Gastrocnemius medialis (tissue), 4 donors: ENCODE results near the gene RDH5. TPM values are rescaled to one million over a fixed set of nuclear protein-coding genes. Genes with fewer than 3 reads are reported as not detected.

Experiments
- ATAC-seq, 2 donors: fragments of 150-250 bp; one replicate each; pipeline ENCODE4 v1.9.1; 2016
- DNase-seq, 2 donors: peaks; one replicate each; pipeline ENCODE4 v3.0.0-alpha.2; 2019
- H3K27ac ChIP-seq, 4 donors: fragments of 200-600 bp; sonication (generic); 1 replicate in 1 of 4; 2 replicates in 3 of 4; pipeline ENCODE4 v1.5.1; 2016 to 2018; ENCODE audit warnings: mild to moderate bottlenecking in 2 of 4, moderate library complexity in 1 of 4
- H3K27me3 ChIP-seq, 3 donors: fragments of 200-600 bp; sonication (generic) in 2 of 3; 1 replicate in 1 of 3; 2 replicates in 2 of 3; pipeline versions ENCODE4 v1.5.1 to v1.6.0; 2016 to 2019; ENCODE audit warnings: mild to moderate bottlenecking in 1 of 3, moderate library complexity in 1 of 3
- H3K36me3 ChIP-seq, 2 donors: fragments of 200-600 bp; sonication (generic) in 1 of 2; one replicate each; pipeline ENCODE4 v1.5.1; 2017 to 2018
- H3K4me1 ChIP-seq, 2 donors: fragments of 200-600 bp; sonication (generic) in 1 of 2; one replicate each; pipeline ENCODE4 v1.5.1; 2016 to 2017; ENCODE audit warnings: mild to moderate bottlenecking in 2 of 2
- H3K4me3 ChIP-seq, 4 donors: fragments of 200-600 bp; sonication (generic) in 3 of 4; 1 replicate in 1 of 4; 2 replicates in 3 of 4; pipeline ENCODE4 v1.5.1; 2016 to 2019; ENCODE audit warnings: mild to moderate bottlenecking in 2 of 4
- H3K9me3 ChIP-seq, 3 donors: fragments of 200-600 bp; sonication (generic) in 2 of 3; 1 replicate in 1 of 3; 2 replicates in 2 of 3; pipeline ENCODE4 v1.5.1; 2016 to 2019
- CTCF ChIP-seq, 5 experiments: fragments of 450-650 bp in 3 of 5; fragments of 200-600 bp in 2 of 5; sonication (generic) in 2 of 5; IDR thresholded peaks in 4 of 5; conservative IDR thresholded peaks in 1 of 5; 1 replicate in 4 of 5; 2 replicates in 1 of 5; pipeline ENCODE4 v1.5.1; 2016 to 2019; ENCODE audit warnings: antibody characterized with exemption in 5 of 5, mild to moderate bottlenecking in 3 of 5, moderate library complexity in 3 of 5
- POLR2A ChIP-seq, 2 donors: fragments of 450-650 bp; IDR thresholded peaks; one replicate each; pipeline ENCODE4 v1.6.1; 2017; ENCODE audit warnings: antibody characterized with exemption in 2 of 2, mild to moderate bottlenecking in 2 of 2, moderate library complexity in 2 of 2
- in situ Hi-C, 4 donors: fragments of 200-750 bp; cut with MboI; loops; one replicate each; pipeline versions ENCODE4 v1.15.0 to v1.8.0; 2017; ENCODE audit warnings: low sequenced_read_pairs in 4 of 4
- intact Hi-C: fragments of 100-400 bp; cut with DNase I; formaldehyde crosslinking; loops from one replicate; pipeline ENCODE4 v1.15.1; 2023; ENCODE audit warnings: low total_unique reads
- total RNA-seq, 4 donors: library from RNA; depleted of rRNA; stranded (reverse); fragments of >200 nt; gene quantifications; one replicate each; pipeline versions ENCODE4 v1.1.0 to v1.2.3, GENCODE V29; 2016

Gene RDH5
- total RNA-seq, 4 donors from 2014 or later, result 3.8 to 10.3 (median 7.5) TPM

- peak overlapping the region in 1 of 4 donors; percentile 12 for H3K4me3 ChIP-seq
- ATAC-seq, result peak in 1 of 2 donors; percentile 36
- peaks cover 0 to 41% of the 10 kb centered on the region in 2 donors for H3K36me3 ChIP-seq
- DNase-seq, result peak in 1 of 2 donors; percentile 89
- TF ChIP-seq POLR2A (IDR thresholded peaks at IDR 0.05) (no peak), CTCF (IDR thresholded peaks at IDR 0.05 in 4 of 5, conservative IDR thresholded peaks at IDR 0.05 in 1 of 5) (no peak)
- no peaks in the 10 kb centered on the region for H3K9me3 ChIP-seq
- intact Hi-C loops, result loop anchor here (2.0 to 10.0 kb wide), 2 partner anchors 18 to 1416 kb away; partner anchors contain the start of genes CBX5 and HNRNPA1
- in situ Hi-C loops, result loop anchor here in 1 of 4 donors (25.0 kb wide), 1 partner anchor 1713 kb away; the partner anchor contains the start of gene HOXC10
- H3K4me1 ChIP-seq, result peaks cover 54 to 56% of the 10 kb centered on the region in 2 donors
- peak overlapping the region; percentile 87 to 96 (median 92) for H3K27ac ChIP-seq
- H3K27me3 ChIP-seq, result no peaks in the 10 kb centered on the region
These were observed 19.8 kb upstream of the RDH5 start for GRCh38 chr12:55700255-55701018.

- peak overlapping the region; percentile 26 to 79 (median 52) for H3K4me3 ChIP-seq
- ATAC-seq (peak; percentile 1 to 9), DNase-seq (peak in 1 of 2 donors; percentile 45)
- TF ChIP-seq CTCF (IDR thresholded peaks at IDR 0.05 in 4 of 5, conservative IDR thresholded peaks at IDR 0.05 in 1 of 5) (no peak), POLR2A (IDR thresholded peaks at IDR 0.05) (no peak)
- no peaks in the 10 kb centered on the region for H3K27me3 ChIP-seq
- H3K27ac ChIP-seq, result peak overlapping the region; percentile 87 to 96 (median 92)
- peaks cover 61 to 68% of the 10 kb centered on the region in 2 donors for H3K4me1 ChIP-seq
- in situ Hi-C loops (loop anchor here in 1 of 4 donors (25.0 kb wide), 1 partner anchor 1716 kb away; the partner anchor contains the start of gene HOXC10), intact Hi-C loops (loop anchor here (10.0 kb wide), 1 partner anchor 1418 kb away; the partner anchor contains the start of genes CBX5 and HNRNPA1)
- H3K9me3 ChIP-seq, result no peaks in the 10 kb centered on the region
- H3K36me3 ChIP-seq, result peaks cover 0 to 17% of the 10 kb centered on the region in 2 donors
These were observed 17.3 kb upstream of the RDH5 start for GRCh38 chr12:55702861-55703260.

- Histone ChIP-seq H3K27ac (peak overlapping the region; percentile 87 to 96 (median 92)), H3K4me3 (peak overlapping the region; percentile 59 to 79 (median 68)), H3K27me3 (no peaks in the 10 kb centered on the region), H3K4me1 (peaks cover 62 to 71% of the 10 kb centered on the region in 2 donors), H3K9me3 (no peaks in the 10 kb centered on the region), H3K36me3 (peaks cover 0 to 13% of the 10 kb centered on the region in 2 donors)
- intact Hi-C loops, result loop anchor here (10.0 kb wide), 1 partner anchor 1418 kb away; the partner anchor contains the start of genes CBX5 and HNRNPA1
- DNase-seq (peak; percentile 89 to 95), ATAC-seq (peak; percentile 57 to 58)
- TF ChIP-seq POLR2A (IDR thresholded peaks at IDR 0.05) (no peak), CTCF (IDR thresholded peaks at IDR 0.05 in 4 of 5, conservative IDR thresholded peaks at IDR 0.05 in 1 of 5) (no peak)
- in situ Hi-C loops, result loop anchor here in 1 of 4 donors (25.0 kb wide), 1 partner anchor 1716 kb away; the partner anchor contains the start of gene HOXC10
These were observed 16.9 kb upstream of the RDH5 start for GRCh38 chr12:55703288-55703687.

GRCh38 chr12:55703901-55704761, 16.1 kb upstream of the RDH5 start:
- no peaks in the 10 kb centered on the region for H3K9me3 ChIP-seq
- ATAC-seq (peak; percentile 3 to 20), DNase-seq (peak in 1 of 2 donors; percentile 68)
- no peaks in the 10 kb centered on the region for H3K27me3 ChIP-seq
- intact Hi-C loops, result loop anchor here (2.0 to 10.0 kb wide), 2 partner anchors 17 to 1419 kb away; partner anchors contain the start of genes CBX5, HNRNPA1 and RDH5
- peaks cover 0 to 4% of the 10 kb centered on the region in 2 donors for H3K36me3 ChIP-seq
- peaks cover 68 to 79% of the 10 kb centered on the region in 2 donors for H3K4me1 ChIP-seq
- in situ Hi-C loops, result loop anchor here in 1 of 4 donors (25.0 kb wide), 1 partner anchor 1717 kb away; the partner anchor contains the start of gene HOXC10
- peak overlapping the region; percentile 59 to 79 (median 68) for H3K4me3 ChIP-seq
- TF ChIP-seq POLR2A (IDR thresholded peaks at IDR 0.05) (peak; percentile 13 to 48), CTCF (IDR thresholded peaks at IDR 0.05 in 4 of 5, conservative IDR thresholded peaks at IDR 0.05 in 1 of 5) (no peak)
- H3K27ac ChIP-seq, result peak overlapping the region; percentile 87 to 96 (median 92)
